Measurements from ENCODE around the gene TRIO.

Gene TRIO

DNA sequence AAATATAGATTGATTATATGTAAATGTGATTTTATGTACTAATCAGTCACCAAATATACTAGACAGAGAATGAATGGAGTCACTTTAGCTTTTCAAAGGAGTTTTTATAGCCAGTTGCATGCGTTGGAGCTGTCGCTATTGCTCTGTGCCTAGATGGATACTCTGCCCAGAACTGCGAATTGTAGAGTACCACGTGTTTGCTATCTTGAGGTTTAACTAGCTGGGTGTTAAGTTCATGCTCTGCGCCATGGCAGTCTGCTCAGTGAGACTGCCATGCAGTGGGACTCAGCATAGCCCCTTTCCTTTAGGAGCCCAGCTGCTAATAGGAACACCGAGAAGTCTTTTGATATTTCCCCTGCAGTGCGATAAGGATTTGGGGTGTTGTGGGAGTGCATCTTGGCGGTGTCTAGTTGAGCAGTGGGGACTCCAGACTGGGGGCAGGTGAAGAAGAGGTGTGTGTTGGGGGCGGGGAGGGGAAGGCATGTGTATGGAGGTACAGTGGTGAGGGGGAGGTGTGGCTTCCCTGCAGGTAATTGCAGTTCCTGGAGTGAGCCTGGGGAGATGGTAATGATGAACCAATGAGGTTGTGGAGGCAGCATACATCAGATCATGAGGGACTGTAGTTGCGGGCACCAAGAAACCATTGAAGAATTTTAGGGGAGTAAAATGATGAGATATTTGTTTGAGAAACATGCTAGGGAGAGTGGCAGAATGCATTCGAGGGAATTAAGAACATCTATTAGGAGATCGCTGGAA lies 118.9 kb downstream of the TRIO start:
- TF ChIP-seq, protein P1, sequence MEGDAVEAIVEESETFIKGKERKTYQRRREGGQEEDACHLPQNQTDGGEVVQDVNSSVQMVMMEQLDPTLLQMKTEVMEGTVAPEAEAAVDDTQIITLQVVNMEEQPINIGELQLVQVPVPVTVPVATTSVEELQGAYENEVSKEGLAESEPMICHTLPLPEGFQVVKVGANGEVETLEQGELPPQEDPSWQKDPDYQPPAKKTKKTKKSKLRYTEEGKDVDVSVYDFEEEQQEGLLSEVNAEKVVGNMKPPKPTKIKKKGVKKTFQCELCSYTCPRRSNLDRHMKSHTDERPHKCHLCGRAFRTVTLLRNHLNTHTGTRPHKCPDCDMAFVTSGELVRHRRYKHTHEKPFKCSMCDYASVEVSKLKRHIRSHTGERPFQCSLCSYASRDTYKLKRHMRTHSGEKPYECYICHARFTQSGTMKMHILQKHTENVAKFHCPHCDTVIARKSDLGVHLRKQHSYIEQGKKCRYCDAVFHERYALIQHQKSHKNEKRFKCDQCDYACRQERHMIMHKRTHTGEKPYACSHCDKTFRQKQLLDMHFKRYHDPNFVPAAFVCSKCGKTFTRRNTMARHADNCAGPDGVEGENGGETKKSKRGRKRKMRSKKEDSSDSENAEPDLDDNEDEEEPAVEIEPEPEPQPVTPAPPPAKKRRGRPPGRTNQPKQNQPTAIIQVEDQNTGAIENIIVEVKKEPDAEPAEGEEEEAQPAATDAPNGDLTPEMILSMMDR (IDR thresholded peaks at IDR 0.05; ENCODE audit: low read depth, low read length, missing control alignments), result no peak
- in situ Hi-C loops (cut with HindIII; ENCODE audit: low sequenced_read_pairs), result no loop called here
- H3K4me3 ChIP-seq (ENCODE audit: low read depth, low read length), result no peak overlapping the region
- no peak for DNase-seq (ENCODE audit: low read depth)

DNA sequence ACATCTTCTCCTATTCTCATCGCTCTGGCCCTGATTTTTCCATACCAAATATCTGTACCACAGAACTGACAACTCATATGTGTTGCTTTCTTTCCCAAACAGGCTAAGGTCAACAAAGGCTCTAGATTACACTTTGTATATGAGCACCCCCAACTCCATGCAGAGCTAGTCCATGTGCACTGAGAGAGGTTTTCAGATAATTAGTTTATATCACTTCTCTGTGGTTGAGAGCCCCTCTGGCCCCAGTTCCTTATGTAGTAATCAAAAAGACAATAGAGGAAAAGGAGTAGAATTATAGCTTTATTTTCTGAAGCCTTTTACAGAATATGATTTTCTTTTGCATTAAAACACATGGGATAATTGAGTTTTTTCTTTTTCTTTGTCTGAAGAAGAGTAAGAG lies 120.0 kb downstream of the TRIO start:
- in situ Hi-C loops (cut with HindIII; ENCODE audit: low sequenced_read_pairs), result no loop called here
- TF ChIP-seq, protein P1 (IDR thresholded peaks at IDR 0.05; ENCODE audit: low read depth, low read length, missing control alignments), result no peak
- DNase-seq (ENCODE audit: low read depth), result no peak
- H3K4me3 ChIP-seq (ENCODE audit: low read depth, low read length), result no peak overlapping the region

DNA sequence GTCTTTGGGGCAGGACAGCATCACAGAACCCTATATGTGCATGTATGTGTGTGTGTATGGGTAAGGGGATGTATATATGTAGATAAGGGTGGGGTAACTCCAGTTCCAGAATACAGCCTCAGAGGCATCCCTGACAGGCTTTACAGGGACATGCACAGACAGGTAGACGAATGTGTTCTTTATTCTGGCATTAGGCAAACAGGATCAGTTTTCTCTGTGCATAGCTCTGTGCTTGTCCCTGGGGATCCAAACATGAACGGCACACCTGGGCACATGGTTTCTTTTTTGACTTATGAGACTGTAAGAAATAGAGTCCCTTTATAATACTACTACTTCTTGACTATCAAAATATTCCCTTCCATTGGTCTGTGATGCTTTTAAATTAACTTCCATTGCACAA lies 120.6 kb downstream of the TRIO start:
- no peak overlapping the region for H3K4me3 ChIP-seq (ENCODE audit: low read depth, low read length)
- TF ChIP-seq, protein P1 (IDR thresholded peaks at IDR 0.05; ENCODE audit: low read depth, low read length, missing control alignments), result no peak
- DNase-seq (ENCODE audit: low read depth), result no peak
- in situ Hi-C loops (cut with HindIII; ENCODE audit: low sequenced_read_pairs), result no loop called here

DNA sequence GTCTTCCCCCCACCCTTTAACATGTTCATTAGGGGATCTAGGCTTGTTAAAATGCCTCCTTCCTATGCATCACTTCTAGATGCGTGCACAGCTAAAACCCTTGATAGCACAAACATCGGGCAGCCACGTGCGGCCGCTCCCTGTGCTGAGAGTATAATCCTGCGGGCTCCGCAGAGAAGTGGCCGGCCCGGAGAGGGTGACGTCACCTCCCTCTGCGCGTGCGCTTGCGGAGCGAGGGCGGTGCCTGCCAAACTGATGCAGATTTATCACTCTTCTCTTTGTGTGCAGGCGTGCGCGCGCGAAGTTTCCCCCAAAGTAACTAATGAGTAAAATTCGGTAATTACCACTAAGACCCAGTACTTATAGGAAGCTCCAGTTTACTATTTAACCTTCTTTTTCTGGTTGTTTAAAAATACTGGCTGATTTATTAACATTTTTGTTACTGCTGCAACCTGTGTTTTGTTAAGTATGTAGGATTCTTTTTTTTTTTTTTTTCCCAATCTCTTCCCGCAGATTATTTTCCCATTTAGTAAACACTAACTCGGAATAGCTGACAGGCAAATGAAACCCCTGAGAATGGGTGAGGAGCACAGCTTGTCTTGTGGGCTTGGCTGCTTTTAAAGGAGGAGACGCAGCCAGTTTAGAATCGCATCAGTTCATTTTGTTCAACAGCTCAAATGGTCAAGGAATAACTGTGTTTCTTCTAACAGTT lies 121.6 kb downstream of the TRIO start:
- DNase-seq (ENCODE audit: low read depth), result peak; percentile 81
- H3K4me3 ChIP-seq (ENCODE audit: low read depth, low read length), result peak overlapping the region; percentile 21
- in situ Hi-C loops (cut with HindIII; ENCODE audit: low sequenced_read_pairs), result no loop called here
- TF ChIP-seq, protein P1 (IDR thresholded peaks at IDR 0.05; ENCODE audit: low read depth, low read length, missing control alignments), result no peak

DNA sequence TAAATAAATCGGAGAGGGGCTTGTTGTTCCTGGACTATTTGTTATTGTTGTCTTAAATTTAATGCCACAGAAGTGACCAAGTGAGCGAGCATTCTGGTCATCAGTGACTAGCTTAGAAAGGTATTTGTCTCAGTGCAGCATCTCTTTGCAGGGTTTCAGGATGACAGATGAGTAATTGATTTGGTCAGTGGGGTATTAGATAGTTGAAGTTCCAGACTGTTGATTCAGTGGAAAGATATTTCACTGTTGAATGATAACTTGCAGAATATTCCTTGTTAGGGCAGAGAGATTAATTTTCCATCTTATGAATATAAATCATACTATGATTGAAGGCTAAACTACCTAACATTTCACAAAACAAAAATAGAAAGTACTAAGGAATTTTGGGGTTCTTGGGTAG lies 122.4 kb downstream of the TRIO start:
- DNase-seq (ENCODE audit: low read depth), result peak; percentile 63

DNA sequence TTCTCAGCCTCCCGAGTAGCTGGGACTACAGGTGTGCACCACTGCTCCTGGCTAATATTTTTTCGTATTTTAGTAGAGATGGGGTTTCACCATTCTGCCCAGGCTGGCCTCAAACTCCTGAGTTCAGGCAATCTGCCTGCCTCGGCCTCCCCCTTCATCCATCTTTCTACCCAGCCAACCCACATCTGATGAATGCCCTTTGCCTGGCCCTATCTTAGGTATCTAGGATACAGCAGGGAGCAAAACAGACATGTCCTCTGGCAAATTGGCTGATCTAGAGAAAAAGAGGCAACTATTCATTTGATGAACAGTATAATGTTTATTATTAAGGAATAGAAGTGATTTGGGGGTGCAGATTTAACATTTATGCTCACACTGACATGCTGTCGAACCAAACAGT lies 123.0 kb downstream of the TRIO start:
- H3K4me3 ChIP-seq (ENCODE audit: low read depth, low read length), result no peak overlapping the region
- in situ Hi-C loops (cut with HindIII; ENCODE audit: low sequenced_read_pairs), result no loop called here
- TF ChIP-seq, protein P1 (IDR thresholded peaks at IDR 0.05; ENCODE audit: low read depth, low read length, missing control alignments), result no peak
- no peak for DNase-seq (ENCODE audit: low read depth)

More for the DNA sequence above, 122.4 kb downstream of the TRIO start:
- in situ Hi-C loops (cut with HindIII; ENCODE audit: low sequenced_read_pairs), result no loop called here
- no peak overlapping the region for H3K4me3 ChIP-seq (ENCODE audit: low read depth, low read length)
- TF ChIP-seq, protein P1 (IDR thresholded peaks at IDR 0.05; ENCODE audit: low read depth, low read length, missing control alignments), result no peak

Data from astrocyte of the cerebellum (primary cell).